PFSK-1 (cell line): ENCODE data around the gene ACRV1.
A peak's percentile ranks its signal among the peaks of the same experiment; 100 is the strongest.

Experiments used
- FOXP2 ChIP-seq: optimal IDR thresholded peaks from 2 replicates; pipeline ENCODE3; 2011; ENCODE audit warnings: borderline replicate concordance, control low read depth, inconsistent platforms; ENCODE audit not compliant: insufficient read depth; ENCODE audit errors: extremely low read length, extremely low read depth
- POLR2AphosphoS5 ChIP-seq: IDR thresholded peaks from 2 replicates; pipeline ENCODE4 v1.6.1; 2012; ENCODE audit warnings: low read depth, mild to moderate bottlenecking, control low read depth, low read length, moderate library complexity
- SIN3A ChIP-seq: IDR thresholded peaks from 2 replicates; pipeline ENCODE4 v1.6.1; 2012; ENCODE audit warnings: mild to moderate bottlenecking, low read length, moderate library complexity, borderline replicate concordance; ENCODE audit not compliant: insufficient read depth
- TAF1 ChIP-seq: IDR thresholded peaks from 2 replicates; pipeline ENCODE4 v1.6.1; 2012; ENCODE audit warnings: low read length, control low read depth, borderline replicate concordance; ENCODE audit not compliant: insufficient read depth
- TF ChIP-seq, protein P1 (sequence below), 2 experiments: IDR thresholded peaks; 2 replicates each; pipeline versions ENCODE4 v1.6.1 to v1.8.0; 2011 to 2012; ENCODE audit warnings: low read depth in 2 of 2, low read length in 2 of 2, control low read depth in 1 of 2, inconsistent platforms in 1 of 2, mild to moderate bottlenecking in 1 of 2, moderate library complexity in 1 of 2; ENCODE audit not compliant: insufficient read depth in 1 of 2

The ACRV1 gene

DNA sequence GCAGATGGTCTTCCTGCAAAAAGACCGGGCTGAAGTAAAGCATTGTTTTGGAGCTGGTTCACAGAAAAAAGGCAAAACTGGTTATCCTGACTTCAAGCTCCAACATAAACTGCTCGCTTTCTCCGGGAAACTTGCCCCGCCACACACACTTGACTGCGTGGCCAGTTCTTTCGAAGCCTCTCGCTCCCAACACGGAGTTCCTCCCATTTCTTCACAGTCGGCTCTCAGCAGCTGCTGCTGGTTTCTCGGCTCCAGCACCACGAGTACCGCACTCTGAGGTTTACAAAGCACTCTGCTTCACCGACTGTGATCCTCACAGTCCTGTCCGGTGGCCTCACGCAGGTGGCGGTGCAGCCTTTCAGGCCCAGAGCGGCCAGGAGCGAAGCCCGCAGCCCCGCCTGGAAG lies 55.4 kb downstream of the ACRV1 start:
- TF ChIP-seq FOXP2 = no peak
- no peak for TF ChIP-seq TAF1
- TF ChIP-seq, protein P1, sequence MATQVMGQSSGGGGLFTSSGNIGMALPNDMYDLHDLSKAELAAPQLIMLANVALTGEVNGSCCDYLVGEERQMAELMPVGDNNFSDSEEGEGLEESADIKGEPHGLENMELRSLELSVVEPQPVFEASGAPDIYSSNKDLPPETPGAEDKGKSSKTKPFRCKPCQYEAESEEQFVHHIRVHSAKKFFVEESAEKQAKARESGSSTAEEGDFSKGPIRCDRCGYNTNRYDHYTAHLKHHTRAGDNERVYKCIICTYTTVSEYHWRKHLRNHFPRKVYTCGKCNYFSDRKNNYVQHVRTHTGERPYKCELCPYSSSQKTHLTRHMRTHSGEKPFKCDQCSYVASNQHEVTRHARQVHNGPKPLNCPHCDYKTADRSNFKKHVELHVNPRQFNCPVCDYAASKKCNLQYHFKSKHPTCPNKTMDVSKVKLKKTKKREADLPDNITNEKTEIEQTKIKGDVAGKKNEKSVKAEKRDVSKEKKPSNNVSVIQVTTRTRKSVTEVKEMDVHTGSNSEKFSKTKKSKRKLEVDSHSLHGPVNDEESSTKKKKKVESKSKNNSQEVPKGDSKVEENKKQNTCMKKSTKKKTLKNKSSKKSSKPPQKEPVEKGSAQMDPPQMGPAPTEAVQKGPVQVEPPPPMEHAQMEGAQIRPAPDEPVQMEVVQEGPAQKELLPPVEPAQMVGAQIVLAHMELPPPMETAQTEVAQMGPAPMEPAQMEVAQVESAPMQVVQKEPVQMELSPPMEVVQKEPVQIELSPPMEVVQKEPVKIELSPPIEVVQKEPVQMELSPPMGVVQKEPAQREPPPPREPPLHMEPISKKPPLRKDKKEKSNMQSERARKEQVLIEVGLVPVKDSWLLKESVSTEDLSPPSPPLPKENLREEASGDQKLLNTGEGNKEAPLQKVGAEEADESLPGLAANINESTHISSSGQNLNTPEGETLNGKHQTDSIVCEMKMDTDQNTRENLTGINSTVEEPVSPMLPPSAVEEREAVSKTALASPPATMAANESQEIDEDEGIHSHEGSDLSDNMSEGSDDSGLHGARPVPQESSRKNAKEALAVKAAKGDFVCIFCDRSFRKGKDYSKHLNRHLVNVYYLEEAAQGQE (IDR thresholded peaks at IDR 0.05; ENCODE audit: insufficient read depth in 1 of 2, low read depth in 2 of 2, low read length in 2 of 2) = no peak
- no peak for TF ChIP-seq POLR2AphosphoS5
- no peak for TF ChIP-seq SIN3A

DNA sequence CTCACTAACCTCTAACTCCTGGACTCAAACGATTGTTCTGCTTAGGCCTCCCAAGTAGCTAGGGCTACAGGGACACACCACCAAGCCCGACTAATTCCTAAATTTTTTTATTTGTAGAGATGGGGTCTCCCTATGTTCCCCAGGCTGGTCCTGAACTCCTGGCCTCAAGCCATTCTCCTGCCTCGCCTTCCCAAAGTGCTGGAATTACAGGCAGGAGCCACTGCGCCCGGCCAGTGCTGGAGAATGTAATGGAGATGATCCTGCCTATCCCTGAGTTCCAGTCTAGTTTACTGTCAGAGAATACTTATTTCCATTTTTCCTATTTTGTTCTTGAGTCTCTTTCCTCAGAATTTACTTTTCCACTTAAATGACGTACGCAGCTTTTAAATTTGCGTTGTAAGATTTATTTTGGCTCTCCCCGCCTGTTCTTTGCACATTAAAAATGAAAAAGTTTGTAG lies 55.9 kb downstream of the ACRV1 start, which contains the start of gene CHEK1:
Gene CHEK1 (plus strand): TSS at position 408 of the 458 bp plus-strand sequence. CDS start 1,606 bp downstream, outside the sequence.
- TF ChIP-seq TAF1 (no peak), POLR2AphosphoS5 (no peak; the same call in 1 of the 2 replicates), SIN3A (no peak), FOXP2 (no peak)
- TF ChIP-seq, protein P1 (IDR thresholded peaks at IDR 0.05; ENCODE audit: insufficient read depth in 1 of 2, low read depth in 2 of 2, low read length in 2 of 2) = no peak

DNA sequence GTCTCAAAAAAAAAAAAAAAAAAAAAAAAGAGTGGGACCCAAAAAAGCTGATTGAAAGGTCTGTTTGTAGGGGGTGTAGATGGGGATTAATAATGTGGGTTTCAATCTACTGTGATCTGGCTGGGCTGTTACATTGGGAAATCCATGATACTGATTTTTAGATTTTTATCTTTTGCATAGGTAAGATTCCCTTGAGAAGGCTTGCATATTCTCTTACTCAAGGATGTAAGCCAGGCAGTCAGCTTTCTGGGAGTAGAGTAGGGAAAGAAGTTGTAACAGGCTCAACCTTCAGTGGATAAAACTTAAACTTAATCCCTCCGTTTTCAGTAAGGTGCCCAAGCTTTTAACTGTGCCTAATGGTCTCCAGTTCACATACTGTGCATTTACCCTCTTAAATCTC lies 57.6 kb downstream of the ACRV1 start:
- TF ChIP-seq SIN3A = no peak
- peak; percentile 55; the same call in 1 of the 2 replicates for TF ChIP-seq POLR2AphosphoS5

DNA sequence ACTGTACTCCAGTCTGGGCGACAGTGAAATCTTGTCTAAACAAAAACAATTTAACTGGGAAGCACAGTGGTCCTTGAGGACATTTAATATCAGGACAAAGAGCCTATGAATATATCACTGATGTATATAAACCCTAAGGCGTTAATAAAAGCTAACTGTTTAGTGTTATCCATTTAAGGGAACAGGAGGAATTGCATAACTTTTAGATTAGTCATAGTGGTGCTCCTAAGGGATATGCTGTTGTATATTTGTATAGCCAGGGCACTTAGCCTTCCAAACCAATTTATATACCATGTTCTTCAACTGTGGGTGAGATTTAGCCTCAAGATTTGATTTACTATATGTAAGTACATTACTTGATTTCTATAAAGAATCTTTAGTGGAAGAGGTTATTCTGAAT lies 58.7 kb downstream of the ACRV1 start:
- TF ChIP-seq, protein P1 (IDR thresholded peaks at IDR 0.05; ENCODE audit: insufficient read depth in 1 of 2, low read depth in 2 of 2, low read length in 2 of 2) = no peak
- no peak for TF ChIP-seq POLR2AphosphoS5
- TF ChIP-seq SIN3A = no peak
- no peak for TF ChIP-seq TAF1
- no peak for TF ChIP-seq FOXP2
